HG03064 (cell line): ENCODE measurements around the gene SLC38A4.

Experiments used
- ATAC-seq: cut with Tn5 transposase; IDR thresholded peaks from one replicate; pipeline ENCODE4 v1.9.1; 2021; ENCODE audit warnings: low read depth; ENCODE audit not compliant: unreplicated experiment

SLC38A4 gene

DNA sequence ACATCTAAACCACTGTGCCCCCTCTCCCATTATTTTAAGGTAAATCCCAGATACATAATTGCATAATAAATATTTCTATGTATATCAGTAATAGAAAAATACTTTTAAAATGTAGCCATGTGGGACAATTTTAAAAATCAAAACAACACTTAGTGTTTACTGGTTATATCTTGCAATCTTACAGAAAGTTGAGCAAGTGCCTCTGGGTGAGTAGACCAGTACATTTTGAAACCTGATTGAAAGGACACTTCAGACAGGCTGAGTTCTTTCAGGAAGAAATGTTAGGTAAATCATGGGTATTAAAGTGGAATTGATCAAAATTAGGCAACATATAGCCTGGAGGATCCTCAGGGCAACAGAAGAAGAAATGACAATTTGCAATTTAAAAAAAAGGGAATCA is 7.2 kb downstream of the SLC38A4 start:
- ATAC-seq: no peak

DNA sequence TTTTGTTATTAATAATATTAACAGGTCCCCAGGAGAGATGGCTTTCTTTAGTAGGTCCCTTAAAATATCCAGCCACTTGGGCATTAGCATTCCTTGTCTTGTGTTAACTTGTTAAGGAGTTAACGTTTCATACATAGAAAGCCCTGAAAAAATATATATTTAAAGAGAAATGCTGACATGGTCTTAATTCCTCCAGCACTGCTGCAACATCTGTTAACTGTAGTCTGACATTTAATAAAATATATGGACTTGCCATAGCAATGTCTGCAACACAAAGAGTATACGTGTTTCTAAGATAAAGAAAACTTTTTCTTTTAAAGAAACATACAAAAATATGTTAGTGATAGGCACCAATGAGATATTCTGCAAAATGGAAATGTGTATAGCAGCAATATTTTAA is 10.0 kb downstream of the SLC38A4 start:
- ATAC-seq: no peak

DNA sequence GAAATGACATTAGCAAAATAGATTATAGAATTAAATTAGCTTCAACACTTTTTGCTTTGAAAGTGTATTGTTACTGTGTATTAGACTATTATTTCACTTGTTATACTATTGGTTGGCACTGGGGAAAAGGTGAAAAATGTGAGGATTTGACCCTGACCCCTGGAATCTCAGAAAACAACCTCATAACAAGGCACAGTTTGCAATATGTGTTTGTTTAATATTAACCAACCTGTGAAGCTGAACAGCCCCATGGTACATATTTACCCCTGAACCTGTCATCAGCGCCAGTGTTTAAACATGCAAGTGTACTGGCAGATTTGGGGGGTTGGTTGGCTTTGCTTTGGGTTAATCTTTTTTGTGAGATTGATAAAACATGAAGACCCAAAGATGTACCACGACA is 11.7 kb downstream of the SLC38A4 start:
- no peak for ATAC-seq

DNA sequence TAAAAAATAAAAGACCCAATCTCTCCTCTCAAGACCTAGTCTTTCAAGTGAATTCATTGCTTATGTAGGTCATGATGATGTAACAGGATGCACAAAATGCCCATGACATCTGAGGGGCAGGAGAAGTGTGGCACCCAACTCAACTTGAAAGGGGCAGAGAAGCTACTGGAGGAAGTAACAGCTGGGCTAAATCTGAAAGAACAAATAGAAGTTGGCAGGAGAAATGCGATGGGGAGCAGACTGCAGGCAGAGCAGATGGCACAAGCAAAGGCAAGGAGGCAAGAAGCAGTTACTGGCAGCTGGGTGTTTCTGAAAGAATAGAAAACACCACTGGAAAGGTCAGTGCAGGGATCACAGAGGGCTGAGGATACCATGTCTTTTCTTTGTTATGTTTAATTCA is 14.6 kb downstream of the SLC38A4 start:
- no peak for ATAC-seq

DNA sequence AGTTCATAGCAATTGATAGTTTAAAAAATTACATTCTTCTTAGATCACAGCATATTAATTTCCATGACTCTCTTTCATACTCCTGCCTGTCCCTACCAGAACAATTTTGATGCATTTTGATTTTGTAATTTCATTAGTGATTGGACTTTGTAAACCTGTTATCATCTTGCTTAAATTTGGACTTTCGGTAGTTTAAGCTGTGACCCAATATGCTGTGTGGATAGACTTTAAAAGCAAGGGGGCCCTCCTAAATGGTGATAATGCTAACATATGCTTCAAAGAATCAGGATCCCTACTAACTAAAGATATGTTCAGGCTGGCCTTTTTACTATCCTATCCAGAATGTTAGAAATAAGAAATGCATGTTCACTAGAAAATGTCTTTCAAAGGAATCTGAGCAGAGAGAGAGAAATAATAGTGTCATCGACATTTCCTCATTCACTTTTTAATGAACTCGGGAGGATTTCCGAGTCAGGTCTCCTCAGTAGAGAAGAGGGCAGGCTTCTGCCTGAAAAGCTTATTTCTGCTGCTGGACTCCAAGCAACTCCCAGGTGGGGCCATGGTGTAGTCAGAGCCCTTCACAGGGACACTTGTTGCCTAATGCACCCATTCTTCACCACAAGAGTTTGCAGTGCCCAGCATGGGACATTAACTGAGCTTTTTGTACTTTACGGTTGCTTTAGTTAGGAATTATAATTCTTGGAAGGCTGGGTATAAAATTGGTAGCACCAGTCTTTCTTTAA is 16.7 kb downstream of the SLC38A4 start:
- no peak for ATAC-seq

DNA sequence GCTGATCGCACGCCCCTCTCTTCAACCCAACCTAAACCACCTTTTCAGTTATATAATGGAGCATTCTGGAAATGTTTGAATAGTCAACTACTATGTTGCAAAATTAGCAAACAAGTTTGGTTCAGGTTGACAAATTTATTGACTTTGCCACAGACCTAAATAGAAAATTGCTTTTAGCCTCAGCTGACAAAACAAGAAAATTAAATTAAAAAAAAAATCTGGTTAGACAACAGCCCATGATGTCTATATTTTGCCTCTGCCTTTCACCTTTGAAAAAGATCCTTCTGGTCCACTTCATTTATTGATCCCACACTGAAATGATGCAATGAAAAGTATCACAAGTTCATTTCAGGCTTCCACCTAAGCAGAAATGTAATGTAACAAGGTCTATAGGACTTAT is 17.5 kb downstream of the SLC38A4 start:
- no peak for ATAC-seq

DNA sequence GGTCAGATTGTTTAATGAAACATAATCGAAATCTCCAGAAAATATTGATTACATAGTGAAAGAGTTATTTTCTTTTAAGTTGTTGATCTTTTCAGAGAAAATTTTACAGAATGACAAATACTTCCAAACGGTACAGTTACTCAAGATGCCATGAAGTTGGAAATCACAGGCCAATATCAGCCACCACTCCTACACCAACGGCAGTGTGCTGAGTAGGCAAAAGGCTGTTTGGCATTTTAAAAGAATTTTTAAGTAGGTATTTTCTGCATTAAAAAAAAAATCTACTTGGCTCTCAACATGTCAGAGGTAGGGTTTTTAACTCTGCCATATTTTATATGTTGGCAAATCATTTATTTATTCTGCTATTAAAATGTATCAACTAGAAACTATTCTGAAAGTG is 21.7 kb downstream of the SLC38A4 start:
- no peak for ATAC-seq

DNA sequence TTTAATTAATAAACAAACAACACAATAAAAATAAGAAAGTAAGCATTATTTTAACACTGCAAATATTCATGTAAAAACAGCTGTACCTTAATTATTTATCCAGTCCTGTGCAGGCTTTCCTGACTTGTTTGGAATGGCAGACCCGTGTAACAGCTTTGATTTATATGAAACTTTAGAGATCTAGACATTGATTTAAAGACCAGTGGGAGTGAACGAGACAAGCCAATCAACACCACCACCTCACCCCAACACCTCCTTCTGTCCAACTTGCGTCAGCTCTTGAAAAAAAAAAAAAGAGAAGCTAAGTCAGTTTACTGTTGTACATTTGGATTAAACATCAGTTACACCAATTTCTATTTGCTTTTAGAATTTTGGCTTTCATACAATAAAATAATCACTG is 22.3 kb downstream of the SLC38A4 start:
- ATAC-seq: no peak

DNA sequence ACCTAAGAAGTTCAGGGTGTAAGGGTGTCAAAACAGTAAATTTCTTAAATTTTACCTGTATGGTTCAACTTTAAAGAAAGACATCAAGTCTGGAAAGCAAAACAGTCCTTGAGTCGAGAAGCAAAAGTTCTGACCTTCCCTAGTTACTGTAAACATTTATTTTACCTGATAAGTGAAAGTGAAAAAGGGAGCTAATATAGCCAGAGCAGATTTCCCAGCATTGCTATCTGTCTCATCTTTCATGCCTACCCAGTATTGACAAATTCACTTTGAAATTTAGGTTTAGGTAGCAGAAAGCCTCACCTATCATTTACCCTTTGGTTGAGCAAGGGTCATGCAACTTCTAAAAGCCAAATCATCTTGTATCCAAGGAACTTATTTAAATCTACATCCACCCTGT is 24.5 kb downstream of the SLC38A4 start:
- no peak for ATAC-seq

DNA sequence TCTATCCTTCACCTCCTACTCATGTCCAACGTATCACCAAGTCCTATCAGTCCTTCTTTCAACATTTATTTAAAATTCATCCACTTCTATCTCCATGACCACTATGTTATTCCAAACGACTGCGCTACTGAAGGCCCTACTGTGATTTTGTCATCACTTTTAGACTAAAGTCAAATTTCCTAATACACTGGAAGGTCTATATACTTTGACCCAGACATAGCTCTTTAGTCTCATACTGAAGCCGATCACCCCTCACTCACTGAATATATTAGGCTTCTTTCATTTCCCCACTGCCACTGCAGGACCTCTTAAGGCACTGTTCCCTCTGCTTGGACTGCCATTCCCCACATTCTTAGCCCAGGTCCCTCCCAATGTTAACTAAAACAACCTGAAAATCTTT is 25.6 kb downstream of the SLC38A4 start:
- no peak for ATAC-seq

DNA sequence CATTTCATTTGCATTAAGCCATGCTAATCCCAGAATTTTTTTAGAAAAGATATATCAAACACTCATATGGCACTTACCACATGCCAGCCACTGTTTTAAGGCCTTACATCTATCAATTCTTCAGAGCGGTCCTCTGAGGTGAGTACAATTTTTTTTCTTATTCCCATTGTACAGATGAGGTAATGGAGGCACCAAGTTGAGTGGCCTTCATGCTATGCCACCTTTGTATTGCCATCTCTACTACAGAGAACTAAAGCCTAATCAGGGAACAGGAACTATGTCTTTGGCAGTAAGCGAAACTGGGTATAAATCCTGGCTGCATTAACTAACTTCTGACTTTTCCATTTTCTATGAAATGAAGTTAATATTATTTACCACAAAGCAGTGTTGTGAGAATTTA is 27.1 kb downstream of the SLC38A4 start:
- no peak for ATAC-seq

DNA sequence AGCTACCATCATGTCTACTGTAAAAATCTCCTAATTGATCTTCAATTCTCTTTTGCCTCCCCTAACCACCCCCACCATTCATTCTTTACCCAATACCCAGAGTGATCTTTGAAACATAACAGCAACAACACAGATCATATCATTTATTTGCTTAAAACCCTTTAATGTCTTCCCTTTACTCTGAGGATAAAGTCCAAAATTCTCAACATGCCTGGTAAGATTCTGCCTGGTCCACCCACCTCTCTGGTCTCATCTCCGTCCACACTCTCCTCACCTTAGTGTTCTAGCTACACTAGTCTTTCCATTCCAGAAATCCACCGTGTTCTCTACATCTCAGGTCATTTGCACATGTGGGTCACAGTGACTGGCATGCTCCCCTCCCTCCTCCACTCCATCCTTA is 27.7 kb downstream of the SLC38A4 start:
- ATAC-seq: no peak

DNA sequence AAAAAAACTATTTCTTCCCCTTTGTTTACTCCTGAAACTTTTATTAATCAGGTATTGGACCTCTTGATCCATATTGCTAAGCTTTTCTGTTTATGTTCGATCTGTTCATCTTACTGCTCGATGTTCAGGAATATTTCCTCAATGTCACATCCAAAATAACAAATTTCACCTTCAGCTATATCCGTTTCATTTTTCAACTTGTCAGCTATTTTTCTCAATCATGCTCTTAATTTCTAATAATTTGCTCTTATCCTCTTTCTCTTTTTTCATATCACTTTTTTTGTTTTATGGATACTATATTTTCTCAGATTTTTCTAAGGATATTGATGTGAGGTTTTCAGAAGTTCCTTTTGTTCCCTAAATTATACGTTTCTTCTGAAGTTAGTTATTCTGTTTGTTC is 29.8 kb downstream of the SLC38A4 start:
- no peak for ATAC-seq

DNA sequence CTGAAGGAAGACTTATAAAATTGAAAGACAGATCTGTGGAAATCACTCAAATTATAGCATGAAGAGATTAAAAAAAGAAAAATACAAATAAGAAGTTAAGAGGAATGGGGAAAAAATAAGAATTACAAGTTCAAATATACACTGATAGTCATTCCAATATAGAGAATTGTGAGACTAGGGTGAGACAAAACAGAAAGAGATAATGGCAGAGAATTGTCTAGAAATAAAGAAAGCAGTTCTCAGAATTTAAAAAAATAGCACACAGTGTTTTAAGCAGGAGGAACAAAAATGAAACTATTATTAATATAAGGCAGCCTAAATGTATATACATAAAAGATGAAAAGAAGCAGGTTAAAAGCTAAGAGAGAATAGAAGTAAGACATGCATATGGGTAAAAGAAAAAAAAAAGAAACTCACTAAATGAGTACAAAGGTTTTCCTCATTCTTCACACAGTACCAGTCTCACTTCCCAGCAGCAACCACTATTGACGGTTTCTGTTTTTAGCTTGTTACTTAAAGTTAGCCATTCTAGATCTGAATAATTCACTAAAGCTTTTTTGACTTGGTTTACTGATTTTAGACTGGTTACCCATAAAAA is 31.1 kb downstream of the SLC38A4 start:
- no peak for ATAC-seq

DNA sequence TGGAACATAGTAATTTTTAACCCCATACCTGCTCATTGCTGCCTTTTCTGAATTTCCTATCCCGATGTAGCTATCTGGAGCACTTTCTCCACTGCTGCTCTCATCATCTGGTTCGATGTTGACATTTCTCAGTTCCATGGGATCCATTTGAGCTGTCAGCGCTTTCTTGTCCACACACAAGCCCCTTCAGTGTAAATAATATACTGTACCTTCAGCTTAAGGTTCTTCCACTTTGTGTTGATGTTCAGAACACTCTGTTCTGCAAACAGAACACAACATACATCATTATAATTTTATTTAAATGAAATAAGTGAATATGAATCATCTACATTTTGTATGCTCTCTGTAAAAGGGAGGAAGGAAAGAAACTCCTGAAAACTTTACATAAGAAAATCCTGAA is 32.9 kb downstream of the SLC38A4 start:
- ATAC-seq: no peak

DNA sequence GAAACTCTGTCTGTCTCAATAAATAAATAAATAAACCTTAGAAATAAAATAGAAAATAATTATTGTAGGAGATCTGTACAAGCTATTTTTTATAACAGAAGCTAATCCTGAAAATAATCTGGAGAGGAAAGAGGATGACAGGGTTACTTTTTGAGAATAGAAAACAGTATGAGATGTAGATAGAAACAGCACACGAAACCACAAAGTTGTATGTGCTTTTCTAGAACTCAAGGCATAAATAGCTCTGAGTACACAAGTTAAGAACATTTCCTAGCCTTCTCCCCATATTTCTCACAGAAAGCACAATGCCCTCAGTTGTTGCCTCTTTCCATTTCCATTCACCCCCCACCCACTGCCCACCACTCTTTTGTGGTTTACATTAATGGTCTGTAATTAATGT is 35.7 kb downstream of the SLC38A4 start:
- no peak for ATAC-seq

DNA sequence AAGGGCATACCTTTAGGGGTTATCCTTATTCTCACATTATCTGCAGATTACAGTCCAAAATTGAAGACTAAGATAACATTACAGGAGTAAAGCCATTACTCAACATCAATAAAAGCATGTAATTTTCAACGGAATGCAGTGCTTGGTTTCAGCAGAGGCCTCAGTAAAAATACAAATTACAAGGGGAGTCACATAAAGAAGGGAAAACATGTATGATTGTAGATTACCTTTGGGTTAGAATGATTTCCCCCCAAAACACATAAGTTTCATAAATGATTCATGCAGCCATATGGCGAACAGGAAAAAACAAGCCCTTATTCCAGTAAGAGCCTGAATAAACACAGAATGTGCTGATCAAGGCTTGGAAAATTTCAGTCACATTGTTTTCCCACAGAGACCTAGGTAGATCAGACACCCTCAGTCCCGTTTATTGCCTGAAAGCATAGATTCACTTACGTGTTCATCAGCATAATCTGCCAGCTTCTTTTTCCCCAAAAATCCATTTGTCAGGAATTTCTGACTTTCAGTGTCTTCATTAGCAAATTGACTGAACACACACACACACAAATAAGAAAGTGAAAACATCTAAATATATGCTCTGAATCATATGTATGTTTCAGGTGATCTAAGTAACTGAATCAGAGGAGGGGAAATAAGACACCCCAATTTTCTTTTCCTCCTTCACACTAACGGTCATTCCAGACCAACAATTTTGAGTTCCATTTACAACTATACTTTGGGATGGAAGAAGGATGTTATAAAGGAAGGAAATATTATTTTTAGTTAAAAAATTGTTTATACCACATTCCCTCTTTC is 37.5 kb downstream of the SLC38A4 start:
- no peak for ATAC-seq

DNA sequence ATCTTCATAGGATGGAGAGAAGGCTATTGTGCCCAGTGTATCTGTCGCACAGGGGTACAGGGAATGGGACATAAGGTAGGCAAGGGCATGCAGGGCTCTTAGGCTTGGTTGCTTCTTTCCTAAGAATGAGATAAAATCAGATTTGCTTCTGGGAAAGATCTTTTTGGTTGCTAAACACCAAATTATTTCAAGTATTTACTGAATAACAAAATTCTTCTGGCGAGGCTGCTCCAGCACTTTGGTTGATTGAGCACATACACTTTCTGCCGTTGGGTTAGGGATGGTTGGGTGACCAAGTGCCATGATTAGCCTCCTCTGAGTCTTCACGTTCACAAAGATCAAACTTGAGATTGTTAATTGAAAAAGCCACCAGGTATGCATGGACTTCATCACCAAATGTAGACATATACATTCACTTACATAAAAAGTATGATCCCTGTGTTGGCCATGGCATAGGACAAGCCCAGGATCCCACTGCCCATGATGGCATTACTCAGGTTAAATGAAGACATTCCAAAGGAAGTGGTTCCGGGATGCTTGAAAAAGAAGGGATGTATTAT is 38.2 kb downstream of the SLC38A4 start:
- no peak for ATAC-seq

DNA sequence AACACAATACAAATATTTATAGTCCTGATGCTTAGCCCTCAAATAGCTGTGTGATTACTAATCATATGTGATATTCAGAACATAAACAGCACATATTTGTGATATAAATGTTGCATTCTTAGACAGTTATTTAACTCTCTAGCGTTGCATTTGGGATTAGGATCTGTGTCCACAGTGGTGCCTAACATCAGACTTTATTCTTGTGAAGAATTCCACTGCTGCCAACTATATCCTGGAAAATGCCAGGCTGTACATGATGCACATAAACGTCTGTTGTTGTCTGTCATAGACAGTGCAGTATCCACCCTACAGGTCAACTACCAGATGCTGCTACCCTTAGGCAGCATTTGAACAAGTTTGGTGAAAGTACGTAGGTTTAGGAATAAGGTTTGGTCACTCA is 39.0 kb downstream of the SLC38A4 start:
- no peak for ATAC-seq

DNA sequence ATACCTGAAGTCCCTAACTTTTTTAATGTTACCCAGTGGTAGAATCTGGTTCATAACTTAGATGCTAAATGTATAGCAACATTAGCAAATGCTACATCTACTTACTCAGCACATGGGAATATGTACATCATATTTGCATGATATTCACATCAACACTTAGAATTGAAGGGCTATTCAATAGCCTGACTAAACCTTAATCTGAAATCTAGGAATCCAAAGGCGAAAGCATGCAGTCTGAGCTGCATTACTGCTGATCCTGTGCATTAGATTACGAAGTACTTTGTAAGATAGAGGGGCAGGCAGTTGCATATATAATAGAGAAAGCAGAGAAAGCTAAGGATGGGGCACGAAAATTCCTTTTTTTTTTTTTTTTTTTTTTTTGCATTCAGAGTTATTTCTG is 40.4 kb downstream of the SLC38A4 start:
- no peak for ATAC-seq

DNA sequence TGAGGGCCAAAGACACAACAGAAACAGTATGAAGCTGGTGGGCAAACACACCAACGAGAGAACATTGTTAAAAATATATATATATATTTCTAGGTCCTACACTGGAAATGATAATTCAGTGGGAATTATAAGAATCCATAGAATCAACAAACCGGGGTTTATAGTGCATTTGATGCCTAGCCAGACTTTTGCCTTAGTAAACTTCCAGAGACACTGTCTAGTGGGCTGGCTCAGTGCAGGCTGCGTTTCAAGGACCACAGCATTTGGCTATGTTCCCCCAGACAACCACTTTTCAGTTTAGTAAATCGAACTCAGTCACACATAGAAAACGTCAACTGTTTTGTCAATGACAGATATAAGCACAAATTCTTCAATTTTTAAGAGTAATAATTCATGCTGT is 41.9 kb downstream of the SLC38A4 start:
- no peak for ATAC-seq

DNA sequence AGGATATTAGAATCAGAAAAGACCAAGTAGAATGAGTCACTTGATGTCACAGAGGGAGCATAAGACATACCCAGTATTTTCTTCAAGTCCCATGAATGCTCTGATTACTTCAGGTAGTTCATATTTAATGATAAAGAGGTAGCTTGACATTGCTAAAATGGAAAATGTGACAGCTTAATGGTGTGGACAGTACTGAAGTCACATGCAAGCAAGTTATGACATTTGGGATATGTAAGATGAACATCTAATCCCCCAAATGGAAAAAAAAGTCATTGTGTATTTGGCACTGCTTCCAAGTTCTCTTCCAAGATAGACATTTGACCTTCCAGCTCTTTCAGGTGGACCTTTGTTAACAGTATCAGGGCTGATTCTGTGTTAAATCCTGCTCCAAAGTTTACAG is 45.9 kb downstream of the SLC38A4 start:
- no peak for ATAC-seq
